NCI-H460 (cell line): Measurements from ENCODE around the gene ATP11C. TPM values are rescaled to one million over a fixed set of nuclear protein-coding genes. Genes with fewer than 3 reads are reported as not detected.
"Not testable (repeated sequence)": the region's sequence is repeated elsewhere in the genome, so short reads cannot be mapped to it uniquely, and the experiment has no call there.

Source experiments
- DNase-seq: peaks from one replicate; pipeline ENCODE4 v3.0.0-alpha.2; 2016; ENCODE audit warnings: low read depth; ENCODE audit errors: extremely low read depth
- small RNA-seq, 2 experiments: library from RNA; depleted of rRNA; stranded (forward); fragments of <200 nt; gene quantifications; one replicate each; pipeline ENCODE3, GENCODE V24; 2014
- total RNA-seq: library from RNA; depleted of rRNA; stranded (reverse); fragments of >200 nt; shearing (Covaris generic); gene quantifications from 2 replicates; pipeline ENCODE4 v1.2.3, GENCODE V29; 2014; rRNA removed

The ATP11C gene
- total RNA-seq, 1 experiment from 2014 or later = 65.9 TPM

GRCh38 chrX:139739138-139739537 is 193.7 kb downstream of the ATP11C start:
- no peak for DNase-seq

- DNase-seq = no peak
Measured at GRCh38 chrX:139738581-139738980, 194.3 kb downstream of the ATP11C start.

- DNase-seq = no peak
Measured at GRCh38 chrX:139736151-139736550, 196.7 kb downstream of the ATP11C start.

DNA sequence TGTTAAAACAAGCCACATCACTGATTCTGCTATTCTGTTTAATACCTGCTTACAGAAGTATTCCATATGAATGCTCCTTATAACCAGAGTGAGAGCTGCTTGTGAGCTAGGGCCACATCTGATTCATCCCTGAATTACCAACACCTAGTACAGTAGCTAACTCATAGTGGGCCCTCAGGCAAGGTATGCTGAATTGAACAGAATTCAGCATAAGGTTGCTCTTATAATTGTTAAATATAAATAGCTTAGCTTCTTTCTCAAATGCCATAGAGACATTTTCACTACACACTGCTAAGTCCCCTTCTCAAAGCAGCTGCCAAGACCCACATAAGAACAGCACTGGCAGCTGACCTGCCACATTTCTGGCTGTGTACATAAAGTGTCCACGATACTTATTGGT is 197.9 kb downstream of the ATP11C start:
- DNase-seq = no peak

DNA sequence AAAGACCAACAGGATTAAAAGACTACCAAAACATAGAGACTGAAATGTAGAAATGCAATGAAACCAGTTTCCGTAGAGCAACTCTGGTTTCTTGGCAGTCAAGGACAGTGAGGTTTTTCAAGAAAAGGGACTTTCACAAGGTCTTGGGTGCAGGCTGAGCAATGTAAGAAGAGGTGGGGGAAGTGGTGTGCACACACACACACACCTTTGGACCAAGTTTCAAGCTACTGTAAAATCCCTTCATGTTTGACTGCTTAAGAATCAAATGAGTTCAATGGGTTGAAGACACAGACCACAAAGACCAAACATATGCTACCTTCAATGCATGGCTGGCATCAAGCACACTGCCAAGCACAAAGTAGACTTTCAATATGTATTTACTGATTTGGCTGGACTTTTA is 207.1 kb downstream of the ATP11C start:
- DNase-seq = no peak

DNA sequence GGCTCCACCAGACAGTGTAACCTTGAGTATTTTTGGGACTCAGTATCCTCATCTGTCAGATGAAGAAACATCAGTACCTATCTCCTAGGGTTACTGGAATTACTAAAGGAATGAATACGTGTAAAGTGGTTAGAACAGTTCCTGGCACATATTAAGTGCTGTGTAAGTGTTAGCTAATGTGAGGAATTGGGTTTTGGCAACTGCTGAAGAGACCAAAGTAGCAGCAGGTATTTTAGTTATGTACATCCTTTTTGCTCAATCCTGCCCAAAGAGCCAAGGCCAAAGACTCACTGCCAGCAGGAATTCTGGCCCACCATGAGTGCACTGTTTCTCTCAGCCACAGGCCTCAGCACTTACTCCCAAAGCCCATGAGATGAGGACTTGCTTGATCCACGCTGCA is 208.2 kb downstream of the ATP11C start:
- DNase-seq = no peak

GRCh38 chrX:139720979-139721378 is 211.9 kb downstream of the ATP11C start:
- DNase-seq = no peak

DNA sequence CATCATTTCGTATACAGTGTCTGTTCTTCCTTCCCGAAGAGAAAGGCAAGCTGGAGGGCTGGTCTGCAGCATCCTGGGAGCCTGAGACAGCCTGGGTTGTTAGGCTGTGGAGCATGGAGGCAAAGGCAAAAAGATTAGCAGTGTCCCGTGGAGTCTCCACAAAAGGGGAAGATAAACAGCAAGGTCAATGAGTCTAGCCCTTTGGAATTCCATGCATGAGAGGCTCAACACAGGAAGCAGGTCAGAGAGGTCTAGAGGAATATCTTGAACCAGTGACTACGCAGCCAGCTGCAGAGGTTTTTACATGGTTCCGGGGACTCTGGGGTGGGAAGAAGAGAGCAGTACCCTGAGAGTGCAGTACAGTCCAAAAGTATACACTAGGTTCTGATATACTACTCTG is 212.7 kb downstream of the ATP11C start:
- peak; percentile 36 for DNase-seq

- DNase-seq = no peak
Measured at GRCh38 chrX:139708067-139708466, 224.8 kb downstream of the ATP11C start, which contains the start of gene MCF2. MCF2 (minus strand) TSS chrX:139708167; CDS start chrX:139651744, 56,423 bp downstream.

- no peak for DNase-seq
Measured at GRCh38 chrX:139702658-139703057, 230.2 kb downstream of the ATP11C start.

- no peak for DNase-seq
Measured at GRCh38 chrX:139692908-139693307, 239.9 kb downstream of the ATP11C start.

DNA sequence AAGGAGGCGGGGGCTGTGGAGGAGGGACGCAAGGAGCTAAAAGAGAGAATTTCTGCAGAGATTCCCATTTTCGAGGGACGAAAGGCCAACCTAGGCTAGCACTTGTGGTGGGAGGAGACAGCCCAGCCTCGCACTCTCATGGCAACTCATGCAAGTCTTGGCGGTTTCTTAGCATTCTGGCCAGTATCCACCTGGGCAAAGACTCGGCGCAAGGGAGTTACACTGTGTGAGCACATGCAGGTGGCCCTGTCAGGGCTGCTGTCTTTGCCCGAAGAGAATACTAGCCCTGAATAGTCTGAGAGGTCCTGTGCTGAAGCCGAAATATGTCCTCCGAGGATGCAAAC is 240.4 kb downstream of the ATP11C start:
- no peak for DNase-seq

DNA sequence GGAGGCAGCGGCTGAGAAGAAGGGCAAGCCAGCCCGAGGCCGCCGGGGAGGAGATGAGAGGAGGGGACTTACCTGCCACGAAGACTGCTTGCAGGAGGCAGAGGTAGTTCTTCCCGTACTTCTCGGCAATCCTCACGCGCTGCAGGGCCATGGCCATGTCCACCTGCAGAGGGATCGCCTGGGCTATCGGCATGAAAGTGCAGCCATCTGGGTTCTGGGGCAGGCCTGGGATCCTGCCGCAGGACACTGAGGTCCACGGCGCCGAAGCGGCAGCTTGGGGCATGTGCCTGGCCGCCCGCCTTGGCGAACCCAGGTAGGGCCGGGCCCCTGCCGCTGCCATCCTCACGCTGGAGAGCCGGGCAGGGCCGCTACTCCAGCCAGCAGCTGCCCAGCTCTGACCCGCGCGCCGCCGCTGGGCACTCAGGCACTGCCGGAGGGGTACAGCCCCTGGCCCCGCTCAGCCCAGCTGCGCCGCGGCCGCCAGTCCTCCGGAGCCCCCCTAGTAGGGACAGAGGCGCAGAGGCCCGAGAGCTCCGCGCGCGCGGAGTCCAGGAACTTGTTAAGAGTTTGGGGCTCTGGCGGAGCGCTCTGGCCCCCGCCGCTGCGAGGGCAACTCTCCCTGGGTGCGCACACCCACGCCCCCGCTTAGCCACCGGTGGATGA is 240.9 kb downstream of the ATP11C start:
- DNase-seq = no peak

- peak; percentile 1 for DNase-seq
Measured at GRCh38 chrX:139691493-139691842, 241.4 kb downstream of the ATP11C start.

DNA sequence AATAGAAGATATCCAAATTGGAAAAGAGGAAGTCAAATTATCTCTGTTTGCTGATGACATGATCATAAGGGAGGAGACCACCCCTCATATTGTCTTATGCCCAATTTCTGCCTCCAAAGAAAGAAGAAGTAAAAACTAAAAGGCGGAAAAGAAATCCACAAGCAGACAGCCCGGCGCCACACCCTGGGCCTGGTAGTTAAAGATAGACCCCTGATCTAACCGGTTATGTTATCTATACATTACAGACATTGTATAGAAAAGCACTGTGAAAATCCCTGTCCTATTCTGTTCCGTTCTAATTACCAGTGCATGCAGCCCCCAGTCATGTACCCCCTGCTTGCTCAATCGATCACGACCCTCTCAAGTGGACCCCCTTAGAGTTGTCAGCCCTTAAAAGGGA is 247.7 kb downstream of the ATP11C start:
- not testable (repeated sequence) for DNase-seq

GRCh38 chrX:139680356-139680755 is 252.5 kb downstream of the ATP11C start:
- no peak for DNase-seq

Small RNA genes within 50 kb of the gene (small RNA-seq; reads per million reads assigned to genes)
- gene MIR505 = 0.29 to 3.3 reads per million in 2 experiments
- 0 to 0.18 reads per million in 2 experiments for gene RF00425
- gene RF01210 = 0.02 to 0.06 reads per million in 2 experiments
- 0 reads per million in 2 experiments for gene RNU6ATAC23P

Other genes with a start within 250 kb of the ATP11C start
- 0.05 TPM in 1 of 2 replicates, not detected in the other for gene MCF2, start 224.9 kb downstream of the ATP11C start, total RNA-seq
- gene CXorf66, start 32.5 kb upstream of the ATP11C start, total RNA-seq = not detected in 2 replicates